OCI-LY7 (cell line): ENCODE results near the gene SHF. TPM values are rescaled to one million over a fixed set of nuclear protein-coding genes. Genes with fewer than 3 reads are reported as not detected.

Experiments used
- BruUV-seq: library from RNA; stranded (reverse); fragments of 400-500 nt; replicated peaks from 2 replicates; lab custom pipeline; 2021; lab: Mats Ljungman, UMichigan
- CTCF ChIA-PET: fragments of 300-600 bp; sonication (Branson Sonifier 250); formaldehyde crosslinking; loops from one replicate; lab custom pipeline; 2022; ENCODE audit warnings: antibody characterized with exemption; ENCODE audit not compliant: unreplicated experiment; lab: Charles Lee
- POLR2A ChIA-PET: fragments of 300-600 bp; sonication (Branson Sonifier 250); formaldehyde crosslinking; loops from one replicate; lab custom pipeline; 2022; ENCODE audit warnings: antibody characterized with exemption; lab: Charles Lee
- DNase-seq: peaks from one replicate; pipeline ENCODE4 v3.0.0-alpha.2; 2015; ENCODE audit warnings: low spot score
- H2AFZ ChIP-seq: fragments of 200-600 bp; sonication (generic), shearing (Covaris generic); 2 replicates; pipeline ENCODE4 v1.6.1; 2014; ENCODE audit warnings: mild to moderate bottlenecking, antibody characterized with exemption, low read length, moderate library complexity
- H3K27ac ChIP-seq: fragments of 200-600 bp; sonication (generic); 2 replicates; pipeline ENCODE4 v1.5.1; 2014; ENCODE audit warnings: mixed run types, low read depth, mild to moderate bottlenecking, moderate library complexity, low read length, inconsistent platforms; ENCODE audit not compliant: poor library complexity, severe bottlenecking
- H3K36me3 ChIP-seq: fragments of 200-600 bp; sonication (generic); 2 replicates; pipeline ENCODE4 v1.6.1; 2014; ENCODE audit warnings: mild to moderate bottlenecking, antibody characterized with exemption, low read length, moderate library complexity, mixed read lengths; ENCODE audit not compliant: insufficient read depth
- H3K4me1 ChIP-seq: fragments of 200-600 bp; sonication (generic); 2 replicates; pipeline ENCODE4 v1.5.1; 2014; ENCODE audit warnings: mild to moderate bottlenecking, low read length; ENCODE audit not compliant: insufficient read depth, poor library complexity, severe bottlenecking
- H3K4me2 ChIP-seq: fragments of 200-600 bp; sonication (generic); 2 replicates; pipeline ENCODE4 v1.6.1; 2014; ENCODE audit warnings: mild to moderate bottlenecking, low read length
- H3K4me3 ChIP-seq: fragments of 200-600 bp; sonication (generic); 2 replicates; pipeline ENCODE4 v1.5.1; 2014; ENCODE audit warnings: mild to moderate bottlenecking, low read depth, low read length; ENCODE audit not compliant: poor library complexity, severe bottlenecking
- H3K79me2 ChIP-seq: fragments of 200-600 bp; sonication (generic); 2 replicates; pipeline ENCODE4 v1.6.1; 2016; ENCODE audit warnings: low read depth, mild to moderate bottlenecking, low read length, moderate library complexity, mixed read lengths; ENCODE audit not compliant: insufficient read depth
- H3K9me2 ChIP-seq: fragments of 200-600 bp; sonication (generic); 2 replicates; pipeline ENCODE4 v1.6.1; 2016; ENCODE audit warnings: mild to moderate bottlenecking, low read length, mixed read lengths; ENCODE audit not compliant: insufficient read depth
- H3K9me3 ChIP-seq: fragments of 200-600 bp; sonication (generic); 2 replicates; pipeline ENCODE4 v1.6.1; 2014; ENCODE audit warnings: mild to moderate bottlenecking, mixed run types, low read length, mixed read lengths
- H4K20me1 ChIP-seq: fragments of 200-600 bp; sonication (generic); 2 replicates; pipeline ENCODE4 v1.6.1; 2014; ENCODE audit warnings: mild to moderate bottlenecking, antibody characterized with exemption, low read length, moderate library complexity, mixed read lengths; ENCODE audit not compliant: insufficient read depth
- EZH2phosphoT487 ChIP-seq: fragments of 200-600 bp; sonication (generic); IDR thresholded peaks from 2 replicates; pipeline ENCODE4 v1.6.1; 2018; ENCODE audit warnings: low read depth, borderline replicate concordance, mild to moderate bottlenecking, mixed run types, antibody characterized with exemption, low read length, moderate library complexity, mixed read lengths
- intact Hi-C: fragments of 100-400 bp; cut with micrococcal nuclease; formaldehyde crosslinking; loops from one replicate; pipeline ENCODE4 v1.10.0; 2022; ENCODE audit not compliant: unreplicated experiment
- total RNA-seq, 2 experiments: library from RNA; depleted of rRNA in 1 of 2; stranded (reverse); fragments of >200 nt in 1 of 2; shearing (Covaris generic) in 1 of 2; gene quantifications; 2 replicates each; pipeline ENCODE4 v1.2.3, GENCODE V29; 2014 to 2022
- TF ChIP-seq, protein P1 (sequence below): fragments of 200-600 bp; sonication (generic); conservative IDR thresholded peaks from 2 replicates; pipeline ENCODE4 v1.5.1; 2014; ENCODE audit warnings: mild to moderate bottlenecking, antibody characterized with exemption, low read length, moderate library complexity, mixed read lengths

The SHF gene
- total RNA-seq, 2 experiments from 2014 or later = 2.5 to 5.7 TPM

DNA sequence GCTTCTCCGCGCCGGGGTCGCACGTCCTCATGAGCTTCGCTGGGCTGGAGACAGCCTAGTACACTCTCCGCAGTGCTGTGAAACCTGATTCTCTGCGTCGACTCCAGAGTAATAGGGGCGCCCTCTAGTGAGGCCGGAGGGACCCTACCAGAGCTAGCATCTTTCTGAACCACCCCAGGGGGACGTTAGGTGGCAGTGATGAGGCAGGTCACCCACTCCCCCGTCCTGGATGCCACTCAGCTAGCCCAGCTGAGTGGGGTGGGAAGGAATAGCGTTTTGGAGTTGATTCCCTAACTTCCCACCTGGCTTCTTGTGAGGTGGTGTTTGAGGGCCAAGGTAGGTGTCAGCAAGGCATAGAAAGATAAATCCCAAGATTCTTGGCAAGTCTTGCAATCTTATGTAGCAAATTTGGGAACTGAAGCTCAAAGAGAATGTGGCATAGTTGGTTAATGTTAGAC lies 69.6 kb downstream of the SHF start:
- H3K9me3 ChIP-seq = no peaks in the 10 kb centered on the region
- no TSS peak for BruUV-seq
- POLR2A ChIA-PET = interaction anchor here (1.0 kb wide), 1 partner anchor 264 kb away, joined by 3 read pairs; no protein-coding TSS in a partner anchor
- DNase-seq = peak; percentile 78
- no peak overlapping the region for H3K4me2 ChIP-seq
- H3K4me3 ChIP-seq = no peak overlapping the region
- H4K20me1 ChIP-seq = no peaks in the 10 kb centered on the region
- CTCF ChIA-PET = interaction anchor here (0.8 to 1.0 kb wide), 3 partner anchors 9 to 95 kb away, joined by 3 to 6 read pairs (median 3); partner anchors contain the start of gene SORD
- intact Hi-C loops = no loop called here
- H3K9me2 ChIP-seq = no peaks in the 10 kb centered on the region
- no peaks in the 10 kb centered on the region for H3K4me1 ChIP-seq
- TF ChIP-seq, protein P1, sequence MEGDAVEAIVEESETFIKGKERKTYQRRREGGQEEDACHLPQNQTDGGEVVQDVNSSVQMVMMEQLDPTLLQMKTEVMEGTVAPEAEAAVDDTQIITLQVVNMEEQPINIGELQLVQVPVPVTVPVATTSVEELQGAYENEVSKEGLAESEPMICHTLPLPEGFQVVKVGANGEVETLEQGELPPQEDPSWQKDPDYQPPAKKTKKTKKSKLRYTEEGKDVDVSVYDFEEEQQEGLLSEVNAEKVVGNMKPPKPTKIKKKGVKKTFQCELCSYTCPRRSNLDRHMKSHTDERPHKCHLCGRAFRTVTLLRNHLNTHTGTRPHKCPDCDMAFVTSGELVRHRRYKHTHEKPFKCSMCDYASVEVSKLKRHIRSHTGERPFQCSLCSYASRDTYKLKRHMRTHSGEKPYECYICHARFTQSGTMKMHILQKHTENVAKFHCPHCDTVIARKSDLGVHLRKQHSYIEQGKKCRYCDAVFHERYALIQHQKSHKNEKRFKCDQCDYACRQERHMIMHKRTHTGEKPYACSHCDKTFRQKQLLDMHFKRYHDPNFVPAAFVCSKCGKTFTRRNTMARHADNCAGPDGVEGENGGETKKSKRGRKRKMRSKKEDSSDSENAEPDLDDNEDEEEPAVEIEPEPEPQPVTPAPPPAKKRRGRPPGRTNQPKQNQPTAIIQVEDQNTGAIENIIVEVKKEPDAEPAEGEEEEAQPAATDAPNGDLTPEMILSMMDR = peak; percentile 99
- TF ChIP-seq EZH2phosphoT487 = no peak
- no peaks in the 10 kb centered on the region for H3K79me2 ChIP-seq
- no peak overlapping the region for H3K27ac ChIP-seq
- H2AFZ ChIP-seq = no peak overlapping the region
- no peaks in the 10 kb centered on the region for H3K36me3 ChIP-seq

DNA sequence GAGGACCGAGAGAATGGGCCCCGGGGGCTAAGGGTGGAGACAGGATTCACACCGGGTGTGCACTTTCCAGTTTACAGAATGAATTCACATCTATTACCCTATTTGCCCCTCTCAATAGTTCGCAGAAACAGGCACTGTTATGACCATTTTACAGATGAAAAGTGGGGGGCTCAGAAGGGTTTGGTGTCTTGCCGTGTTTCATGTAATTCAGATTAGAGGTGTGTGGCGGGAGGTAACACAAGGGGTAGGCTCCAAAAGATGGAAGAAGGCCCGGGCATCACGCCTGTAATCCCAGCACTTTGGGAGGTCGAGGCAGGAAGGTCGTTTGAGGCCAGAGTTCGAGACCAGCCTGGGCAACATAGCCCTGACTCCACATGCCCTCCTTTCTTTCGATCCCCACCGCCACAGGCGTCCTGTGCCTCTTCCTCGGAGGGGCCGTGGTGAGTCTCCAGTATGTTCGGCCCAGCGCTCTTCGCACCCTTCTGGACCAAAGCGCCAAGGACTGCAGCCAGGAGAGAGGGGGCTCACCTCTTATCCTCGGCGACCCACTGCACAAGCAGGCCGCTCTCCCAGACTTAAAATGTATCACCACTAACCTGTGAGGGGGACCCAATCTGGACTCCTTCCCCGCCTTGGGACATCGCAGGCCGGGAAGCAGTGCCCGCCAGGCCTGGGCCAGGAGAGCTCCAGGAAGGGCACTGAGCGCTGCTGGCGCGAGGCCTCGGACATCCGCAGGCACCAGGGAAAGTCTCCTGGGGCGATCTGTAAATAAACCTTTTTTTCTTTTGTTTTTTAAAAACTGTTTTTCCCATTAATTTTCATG lies 70.2 kb downstream of the SHF start:
- intact Hi-C loops = no loop called here
- Histone ChIP-seq H3K4me2 (no peak overlapping the region), H4K20me1 (no peaks in the 10 kb centered on the region), H3K4me3 (no peak overlapping the region), H3K27ac (no peak overlapping the region), H3K36me3 (no peaks in the 10 kb centered on the region), H3K79me2 (no peaks in the 10 kb centered on the region), H2AFZ (no peak overlapping the region), H3K9me2 (no peaks in the 10 kb centered on the region), H3K4me1 (no peaks in the 10 kb centered on the region), H3K9me3 (no peaks in the 10 kb centered on the region)
- TF ChIP-seq EZH2phosphoT487 = no peak
- TF ChIP-seq, protein P1 = no peak
- ChIA-PET CTCF (interaction anchor here (1.0 kb wide), 1 partner anchor 94 kb away, joined by 3 read pairs; the partner anchor contains the start of gene SORD), POLR2A (interaction anchor here (1.0 kb wide), 1 partner anchor 265 kb away, joined by 3 read pairs; no protein-coding TSS in a partner anchor)
- BruUV-seq = no TSS peak
- no peak for DNase-seq

Other genes with a start within 250 kb of the SHF start
- not detected in 2 replicates for gene TERB2, start 231.3 kb downstream of the SHF start, total RNA-seq (2014; rRNA removed; shearing (Covaris generic))
- gene TERB2, start 231.3 kb downstream of the SHF start, total RNA-seq (2022) = not detected in 2 replicates
- 10.4 and 11.4 TPM in 2 replicates for gene SORD, start 164.8 kb downstream of the SHF start, total RNA-seq (2014; rRNA removed; shearing (Covaris generic))
- 17.8 and 18.5 TPM in 2 replicates for gene SORD, start 164.8 kb downstream of the SHF start, total RNA-seq (2022)
- 0.03 and 0.05 TPM in 2 replicates for gene DUOX2, start 73.8 kb downstream of the SHF start, total RNA-seq (2014; rRNA removed; shearing (Covaris generic))
- 0.06 TPM in 1 of 2 replicates, not detected in the other for gene DUOX2, start 73.8 kb downstream of the SHF start, total RNA-seq (2022)
- gene DUOXA2, start 73.6 kb downstream of the SHF start, total RNA-seq (2014; rRNA removed; shearing (Covaris generic)) = not detected in 2 replicates
- gene DUOXA2, start 73.6 kb downstream of the SHF start, total RNA-seq (2022) = not detected in 2 replicates
- not detected in 2 replicates for gene DUOXA1, start 58.1 kb downstream of the SHF start, total RNA-seq (2014; rRNA removed; shearing (Covaris generic))
- gene DUOXA1, start 58.1 kb downstream of the SHF start, total RNA-seq (2022) = not detected in 2 replicates
- not detected in 2 replicates for gene DUOX1, start 58.0 kb downstream of the SHF start, total RNA-seq (2014; rRNA removed; shearing (Covaris generic))
- gene DUOX1, start 58.0 kb downstream of the SHF start, total RNA-seq (2022) = not detected in 2 replicates
- gene SLC28A2, start 64.3 kb upstream of the SHF start, total RNA-seq (2014; rRNA removed; shearing (Covaris generic)) = not detected in 2 replicates
- not detected in 2 replicates for gene SLC28A2, start 64.3 kb upstream of the SHF start, total RNA-seq (2022)
- 0.54 and 1.3 TPM in 2 replicates for gene GATM, start 190.6 kb upstream of the SHF start, total RNA-seq (2014; rRNA removed; shearing (Covaris generic))
- gene GATM, start 190.6 kb upstream of the SHF start, total RNA-seq (2022) = 2.7 and 3.4 TPM in 2 replicates